HepG2 (cell line): Measurements from ENCODE around the gene HEATR1. TPM values are rescaled to one million over a fixed set of nuclear protein-coding genes. Genes with fewer than 3 reads are reported as not detected.

Experiments
- CCDC6 ChIP-seq: sonication (generic); formaldehyde crosslinking; IDR thresholded peaks from 2 replicates; pipeline ENCODE4 v1.8.1; 2022; ENCODE audit warnings: mild to moderate bottlenecking, missing genetic modification reagents, moderate library complexity
- HNF4A ChIP-seq: sonication (generic); formaldehyde crosslinking; IDR thresholded peaks from 2 replicates; pipeline ENCODE4 v1.4.0; 2020; ENCODE audit warnings: missing genetic modification reagents
- IRF2 ChIP-seq: IDR thresholded peaks from 2 replicates; pipeline ENCODE4 v1.6.1; 2018; ENCODE audit warnings: missing genetic modification reagents, missing compliant biosample characterization
- KLF12 ChIP-seq: sonication (generic); formaldehyde crosslinking; IDR thresholded peaks from 2 replicates; pipeline ENCODE4 v1.4.0; 2020; ENCODE audit warnings: missing genetic modification reagents, borderline replicate concordance
- KLF13 ChIP-seq: sonication (generic); formaldehyde crosslinking; IDR thresholded peaks from 2 replicates; pipeline ENCODE4 v1.4.0; 2020; ENCODE audit warnings: mild to moderate bottlenecking, missing genetic modification reagents
- MED13 ChIP-seq: sonication (generic); formaldehyde crosslinking; IDR thresholded peaks from 2 replicates; pipeline ENCODE4 v1.5.0; 2020; ENCODE audit warnings: missing genetic modification reagents
- MYNN ChIP-seq: sonication (generic); formaldehyde crosslinking; IDR thresholded peaks from 2 replicates; pipeline ENCODE4 v1.4.0; 2020; ENCODE audit warnings: mild to moderate bottlenecking, low read depth, missing genetic modification reagents
- PITX1 ChIP-seq: sonication (generic); formaldehyde crosslinking; IDR thresholded peaks from 2 replicates; pipeline ENCODE4 v1.5.1; 2020; ENCODE audit warnings: mild to moderate bottlenecking, missing genetic modification reagents
- PLRG1 ChIP-seq: fragments of 450-650 bp; conservative IDR thresholded peaks from 2 replicates; pipeline ENCODE4 v1.6.1; 2016
- PPARG ChIP-seq: conservative IDR thresholded peaks from 2 replicates; pipeline ENCODE4 v1.6.1; 2016; ENCODE audit warnings: missing biosample characterization, missing genetic modification reagents
- SIN3B ChIP-seq: fragments of 150-350 bp; IDR thresholded peaks from 2 replicates; pipeline ENCODE4 v1.6.1; 2014; ENCODE audit warnings: low read length
- SP1 ChIP-seq, 2 experiments: fragments of 450-650 bp in 1 of 2; sonication (generic) in 1 of 2; formaldehyde crosslinking in 1 of 2; IDR thresholded peaks; 2 replicates each; pipeline versions ENCODE4 v1.4.0 to v1.6.1; 2016 to 2020; ENCODE audit warnings: missing genetic modification reagents in 1 of 2
- SP2 ChIP-seq: sonication (generic); formaldehyde crosslinking; IDR thresholded peaks from 2 replicates; pipeline ENCODE4 v1.5.1; 2020; ENCODE audit warnings: mild to moderate bottlenecking, missing genetic modification reagents
- ZBTB3 ChIP-seq: sonication (generic); formaldehyde crosslinking; IDR thresholded peaks from 2 replicates; pipeline ENCODE4 v1.4.0; 2020; ENCODE audit warnings: low read depth, mild to moderate bottlenecking, moderate library complexity, missing genetic modification reagents, borderline replicate concordance
- ZNF614 ChIP-seq: IDR thresholded peaks from 2 replicates; pipeline ENCODE4 v1.6.1; 2018; ENCODE audit warnings: missing biosample characterization, missing genetic modification reagents, inconsistent platforms, borderline replicate concordance
- ZNF629 ChIP-seq: sonication (generic); formaldehyde crosslinking; conservative IDR thresholded peaks from 2 replicates; pipeline ENCODE4 v1.5.0; 2020; ENCODE audit warnings: missing genetic modification reagents
- ZNF737 ChIP-seq: sonication (generic); formaldehyde crosslinking; IDR thresholded peaks from 2 replicates; pipeline ENCODE4 v1.5.0; 2020; ENCODE audit warnings: missing genetic modification reagents, mild to moderate bottlenecking, borderline replicate concordance
- ZNF746 ChIP-seq: sonication (generic); formaldehyde crosslinking; IDR thresholded peaks from 2 replicates; pipeline ENCODE4 v1.8.0; 2022; ENCODE audit warnings: mild to moderate bottlenecking, missing genetic modification reagents
- ZNF841 ChIP-seq: sonication (generic); formaldehyde crosslinking; IDR thresholded peaks from 2 replicates; pipeline ENCODE4 v1.8.1; 2023; ENCODE audit warnings: missing genetic modification reagents, borderline replicate concordance
- ZSCAN20 ChIP-seq: sonication (generic); formaldehyde crosslinking; IDR thresholded peaks from 2 replicates; pipeline ENCODE4 v1.4.0; 2020; ENCODE audit warnings: missing genetic modification reagents, mild to moderate bottlenecking, borderline replicate concordance
- polyA plus RNA-seq, 8 experiments: library from polyadenylated mRNA; depleted of rRNA in 3 of 8; stranded (reverse) in 7 of 8; unstranded in 1 of 8; fragments of >200 nt; fragmentation: Illumina TruSeq in 4 of 8; extraction: Trizol in 4 of 8; gene quantifications; 2 replicates each; pipeline versions ENCODE4 v1.2.1 to v1.2.3, GENCODE V29; 2011 to 2016; ENCODE audit warnings: low read depth in 4 of 8, missing spikeins in 1 of 8, mixed read lengths in 1 of 8; ENCODE audit not compliant: insufficient read depth in 1 of 8
- total RNA-seq, 5 experiments: library from RNA; depleted of rRNA; stranded (reverse); fragments of >200 nt; fragmentation: Illumina TruSeq; extraction: Trizol; gene quantifications; 2 replicates each; pipeline ENCODE4 v1.2.3, GENCODE V29; 2016; ENCODE audit warnings: low read depth in 1 of 5
- TF ChIP-seq, protein P1 (sequence below): IDR thresholded peaks from 2 replicates; pipeline ENCODE4 v1.6.1; 2016; ENCODE audit warnings: missing compliant biosample characterization, missing genetic modification reagents, borderline replicate concordance
- TF ChIP-seq, protein P2 (sequence below): sonication (generic); formaldehyde crosslinking; IDR thresholded peaks from 2 replicates; pipeline ENCODE4 v1.4.0; 2020; ENCODE audit warnings: low read depth, mild to moderate bottlenecking, missing genetic modification reagents
- TF ChIP-seq, protein P3 (sequence below): sonication (generic); formaldehyde crosslinking; IDR thresholded peaks from 2 replicates; pipeline ENCODE4 v1.4.0; 2020; ENCODE audit warnings: missing genetic modification reagents, borderline replicate concordance
- TF ChIP-seq, protein P4 (sequence below): sonication (generic); formaldehyde crosslinking; IDR thresholded peaks from 2 replicates; pipeline ENCODE4 v1.8.1; 2023; ENCODE audit warnings: mild to moderate bottlenecking, inconsistent platforms, moderate library complexity, missing genetic modification reagents, borderline replicate concordance

The HEATR1 gene
- total and polyA plus RNA-seq, 2 of the 13 experiments (the other 11 are each of a cell fraction or from before 2014, with no cell fraction given), result 10.2 to 45.8 TPM

DNA sequence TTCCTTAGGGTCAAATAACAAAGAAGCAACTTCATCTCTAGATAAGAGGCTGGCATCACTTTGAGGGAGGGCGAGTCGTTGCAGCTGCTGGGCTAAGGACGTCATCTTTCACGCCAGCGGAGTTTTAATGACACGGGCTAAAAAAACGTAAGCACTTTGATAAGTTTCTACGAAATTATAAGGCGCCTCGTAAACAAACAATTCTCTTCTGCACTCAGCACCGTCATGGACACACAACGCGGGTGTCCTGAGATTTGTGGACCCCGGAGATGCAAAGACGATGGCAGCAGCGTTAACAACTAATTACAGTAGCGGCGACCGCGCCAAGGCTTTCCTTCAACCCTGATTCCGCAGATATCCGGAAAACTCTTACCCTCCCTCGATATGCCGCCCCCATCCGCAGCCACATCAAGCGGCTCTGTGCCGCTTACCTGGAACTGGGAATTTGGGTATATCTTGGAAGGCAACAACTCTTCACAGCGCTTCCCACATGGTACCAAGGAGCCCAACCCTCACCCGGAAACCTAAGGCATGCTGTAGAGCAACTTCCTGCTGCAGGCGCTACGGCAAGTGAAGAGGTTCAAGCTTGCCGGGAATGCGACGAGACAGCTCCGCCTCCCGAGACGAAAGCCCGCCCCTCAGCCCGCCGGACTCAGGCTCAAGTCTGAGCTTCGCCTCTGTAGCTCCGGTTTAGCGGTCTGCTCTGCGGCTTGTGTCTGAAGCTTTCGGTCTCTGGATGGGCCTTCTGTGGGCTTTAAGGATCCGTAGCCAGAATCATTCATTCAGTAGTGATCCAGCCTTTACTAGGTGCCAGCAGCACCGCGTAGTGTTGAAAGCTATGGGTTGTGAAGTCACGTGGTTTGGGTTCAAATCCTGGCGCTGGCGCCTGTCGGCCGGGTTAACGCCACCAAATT lies at the start of gene HEATR1 (continued):
- TF ChIP-seq KLF12, result 0 out of 2 replicates have a peak, but pooled peaks have one; percentile 39
- TF ChIP-seq KLF13 (CRISPR knock-in tag), result 0 out of 2 replicates have a peak, but pooled peaks have one; percentile 30
- TF ChIP-seq PITX1 (CRISPR knock-in tag), result no peak
- TF ChIP-seq HNF4A (CRISPR knock-in tag), result no peak
- TF ChIP-seq ZBTB3 (CRISPR knock-in tag), result no peak; the same call in 1 of the 2 replicates
- TF ChIP-seq MED13 (CRISPR knock-in tag), result 0 out of 2 replicates have a peak, but pooled peaks have one; percentile 41
- no peak; the same call in 1 of the 2 replicates for TF ChIP-seq ZNF737 (CRISPR knock-in tag)
- TF ChIP-seq ZNF746 (CRISPR knock-in tag), result no peak
- peak; percentile 73 for TF ChIP-seq CCDC6 (CRISPR knock-in tag)
- peak; percentile 95; the same call in 1 of the 2 replicates for TF ChIP-seq MYNN
- TF ChIP-seq, protein P1, sequence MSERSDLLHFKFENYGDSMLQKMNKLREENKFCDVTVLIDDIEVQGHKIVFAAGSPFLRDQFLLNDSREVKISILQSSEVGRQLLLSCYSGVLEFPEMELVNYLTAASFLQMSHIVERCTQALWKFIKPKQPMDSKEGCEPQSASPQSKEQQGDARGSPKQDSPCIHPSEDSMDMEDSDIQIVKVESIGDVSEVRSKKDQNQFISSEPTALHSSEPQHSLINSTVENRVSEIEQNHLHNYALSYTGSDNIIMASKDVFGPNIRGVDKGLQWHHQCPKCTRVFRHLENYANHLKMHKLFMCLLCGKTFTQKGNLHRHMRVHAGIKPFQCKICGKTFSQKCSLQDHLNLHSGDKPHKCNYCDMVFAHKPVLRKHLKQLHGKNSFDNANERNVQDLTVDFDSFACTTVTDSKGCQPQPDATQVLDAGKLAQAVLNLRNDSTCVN (CRISPR knock-in tag), result no peak; the same call in 1 of the 2 replicates
- no peak for TF ChIP-seq ZNF841 (CRISPR knock-in tag)
- no peak for TF ChIP-seq SP2 (CRISPR knock-in tag)
- TF ChIP-seq PLRG1, result no peak
- peak; percentile 88 for TF ChIP-seq ZNF614 (CRISPR knock-in tag)
- TF ChIP-seq, protein P2, sequence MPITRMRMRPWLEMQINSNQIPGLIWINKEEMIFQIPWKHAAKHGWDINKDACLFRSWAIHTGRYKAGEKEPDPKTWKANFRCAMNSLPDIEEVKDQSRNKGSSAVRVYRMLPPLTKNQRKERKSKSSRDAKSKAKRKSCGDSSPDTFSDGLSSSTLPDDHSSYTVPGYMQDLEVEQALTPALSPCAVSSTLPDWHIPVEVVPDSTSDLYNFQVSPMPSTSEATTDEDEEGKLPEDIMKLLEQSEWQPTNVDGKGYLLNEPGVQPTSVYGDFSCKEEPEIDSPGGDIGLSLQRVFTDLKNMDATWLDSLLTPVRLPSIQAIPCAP (CRISPR knock-in tag), result no peak
- TF ChIP-seq, protein P3, sequence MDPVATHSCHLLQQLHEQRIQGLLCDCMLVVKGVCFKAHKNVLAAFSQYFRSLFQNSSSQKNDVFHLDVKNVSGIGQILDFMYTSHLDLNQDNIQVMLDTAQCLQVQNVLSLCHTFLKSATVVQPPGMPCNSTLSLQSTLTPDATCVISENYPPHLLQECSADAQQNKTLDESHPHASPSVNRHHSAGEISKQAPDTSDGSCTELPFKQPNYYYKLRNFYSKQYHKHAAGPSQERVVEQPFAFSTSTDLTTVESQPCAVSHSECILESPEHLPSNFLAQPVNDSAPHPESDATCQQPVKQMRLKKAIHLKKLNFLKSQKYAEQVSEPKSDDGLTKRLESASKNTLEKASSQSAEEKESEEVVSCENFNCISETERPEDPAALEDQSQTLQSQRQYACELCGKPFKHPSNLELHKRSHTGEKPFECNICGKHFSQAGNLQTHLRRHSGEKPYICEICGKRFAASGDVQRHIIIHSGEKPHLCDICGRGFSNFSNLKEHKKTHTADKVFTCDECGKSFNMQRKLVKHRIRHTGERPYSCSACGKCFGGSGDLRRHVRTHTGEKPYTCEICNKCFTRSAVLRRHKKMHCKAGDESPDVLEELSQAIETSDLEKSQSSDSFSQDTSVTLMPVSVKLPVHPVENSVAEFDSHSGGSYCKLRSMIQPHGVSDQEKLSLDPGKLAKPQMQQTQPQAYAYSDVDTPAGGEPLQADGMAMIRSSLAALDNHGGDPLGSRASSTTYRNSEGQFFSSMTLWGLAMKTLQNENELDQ (CRISPR knock-in tag), result no peak
- TF ChIP-seq PPARG (CRISPR knock-in tag), result no peak
- TF ChIP-seq ZSCAN20 (CRISPR knock-in tag), result no peak
- TF ChIP-seq SP1 (IDR thresholded peaks at IDR 0.05), result no peak
- peak; percentile 86 for TF ChIP-seq SP1 (CRISPR knock-in tag; IDR thresholded peaks at IDR 0.05)
- TF ChIP-seq, protein P4, sequence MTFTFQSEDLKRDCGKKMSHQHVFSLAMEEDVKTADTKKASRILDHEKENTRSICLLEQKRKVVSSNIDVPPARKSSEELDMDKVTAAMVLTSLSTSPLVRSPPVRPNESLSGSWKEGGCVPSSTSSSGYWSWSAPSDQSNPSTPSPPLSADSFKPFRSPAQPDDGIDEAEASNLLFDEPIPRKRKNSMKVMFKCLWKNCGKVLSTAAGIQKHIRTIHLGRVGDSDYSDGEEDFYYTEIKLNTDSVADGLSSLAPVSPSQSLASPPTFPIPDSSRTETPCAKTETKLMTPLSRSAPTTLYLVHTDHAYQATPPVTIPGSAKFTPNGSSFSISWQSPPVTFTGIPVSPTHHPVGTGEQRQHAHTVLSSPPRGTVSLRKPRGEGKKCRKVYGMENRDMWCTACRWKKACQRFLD, result no peak
- peak; percentile 86 for TF ChIP-seq IRF2
- TF ChIP-seq SIN3B, result no peak; the same call in 1 of the 2 replicates
- no peak for TF ChIP-seq ZNF629 (CRISPR knock-in tag)
- TF ChIP-seq, all 625 proteins: peak for 259
